ENCODE measurements around the gene ADH1B.

- no peak for TF ChIP-seq CTCF (IDR thresholded peaks at IDR 0.05)
- no peak for TF ChIP-seq POLR2A (IDR thresholded peaks at IDR 0.05)
- no peak for TF ChIP-seq POLR2AphosphoS5 (IDR thresholded peaks at IDR 0.05; ENCODE audit: insufficient read depth in 1 of 2, low read depth in 1 of 2)
Observed at GRCh38 chr4:99334880-99335279, 13.7 kb upstream of the ADH1B start.
